HG03457 (cell line): ENCODE data around the gene SNAP25.

Experiments
- ATAC-seq: cut with Tn5 transposase; IDR thresholded peaks from one replicate; pipeline ENCODE4 v1.9.1; 2021; ENCODE audit warnings: moderate number of reproducible peaks; ENCODE audit not compliant: unreplicated experiment

The SNAP25 gene

GRCh38 chr20:10261702-10262101 lies 43.1 kb downstream of the SNAP25 start:
- no peak for ATAC-seq

- no peak for ATAC-seq
Measured at GRCh38 chr20:10263385-10264165, 44.9 kb downstream of the SNAP25 start.

- ATAC-seq: no peak
Measured at GRCh38 chr20:10264166-10264558, 45.5 kb downstream of the SNAP25 start.

GRCh38 chr20:10268636-10269035 lies 50.0 kb downstream of the SNAP25 start:
- ATAC-seq: no peak

- ATAC-seq: no peak
Measured at GRCh38 chr20:10270630-10271029, 52.0 kb downstream of the SNAP25 start.

- ATAC-seq: no peak
Measured at GRCh38 chr20:10271494-10272219, 53.0 kb downstream of the SNAP25 start.

- ATAC-seq: no peak
Measured at GRCh38 chr20:10276878-10277580, 58.4 kb downstream of the SNAP25 start.

GRCh38 chr20:10277616-10278015 lies 59.0 kb downstream of the SNAP25 start:
- no peak for ATAC-seq

- no peak for ATAC-seq
Measured at GRCh38 chr20:10278412-10278811, 59.8 kb downstream of the SNAP25 start.

GRCh38 chr20:10280018-10280908 lies 61.6 kb downstream of the SNAP25 start:
- ATAC-seq: no peak

GRCh38 chr20:10281911-10282310 lies 63.3 kb downstream of the SNAP25 start:
- no peak for ATAC-seq

GRCh38 chr20:10282979-10283456 lies 64.4 kb downstream of the SNAP25 start:
- ATAC-seq: no peak

- no peak for ATAC-seq
Measured at GRCh38 chr20:10286356-10286755, 67.7 kb downstream of the SNAP25 start.

- no peak for ATAC-seq
Measured at GRCh38 chr20:10288421-10288820, 69.8 kb downstream of the SNAP25 start.

GRCh38 chr20:10288954-10289646 lies 70.5 kb downstream of the SNAP25 start:
- no peak for ATAC-seq

- ATAC-seq: no peak
Measured at GRCh38 chr20:10291568-10292248, 73.1 kb downstream of the SNAP25 start.

GRCh38 chr20:10297223-10297622 lies 78.6 kb downstream of the SNAP25 start:
- no peak for ATAC-seq

- no peak for ATAC-seq
Measured at GRCh38 chr20:10297684-10298240, 79.1 kb downstream of the SNAP25 start.
